ENCODE data around the gene GRB10.
A peak's percentile ranks its signal among the peaks of the same experiment; 100 is the strongest.

GRB10 gene

DNA sequence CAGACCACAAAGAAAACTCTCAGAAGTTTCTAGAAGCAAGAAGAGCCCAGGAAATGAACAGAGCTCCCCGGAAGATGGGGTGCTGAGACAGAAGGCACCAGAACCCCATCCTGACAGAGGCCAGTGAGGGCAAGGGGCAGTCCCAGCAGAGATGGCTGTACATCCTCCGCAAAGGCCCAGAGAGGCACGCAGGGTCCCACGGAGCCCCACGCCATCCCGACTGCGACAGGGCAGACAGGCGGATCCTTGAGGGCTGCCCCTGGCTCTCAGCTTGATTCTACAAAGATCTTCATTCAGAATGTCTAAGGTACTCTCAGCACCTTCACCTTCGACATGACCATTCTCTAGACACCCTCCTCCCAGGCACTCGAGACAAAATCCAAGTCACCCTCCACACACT lies 109.6 kb downstream of the GRB10 start:
- DNase-seq (ENCODE audit: low read depth in 2 of 2) = no peak

DNA sequence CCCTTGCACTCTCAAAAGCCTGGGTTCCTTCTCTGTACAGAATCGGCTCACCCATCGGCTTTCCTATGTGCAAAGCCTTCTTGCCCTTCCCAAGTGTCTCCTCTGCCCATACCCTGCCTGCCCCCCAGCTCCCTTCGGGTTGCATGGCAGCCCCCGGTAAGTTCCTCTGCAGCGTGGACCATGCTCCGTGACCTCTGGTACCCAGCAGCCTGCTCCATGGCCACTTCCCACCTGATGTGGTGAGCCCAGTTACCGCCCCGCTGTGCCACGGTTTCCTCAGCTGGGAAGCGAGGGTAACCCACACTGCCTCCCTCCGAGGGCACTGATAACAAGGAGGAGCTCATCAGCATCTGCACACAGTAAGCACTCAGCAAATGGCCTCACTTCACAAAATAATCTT lies 110.7 kb downstream of the GRB10 start:
- no peak for DNase-seq (ENCODE audit: low read depth in 2 of 2)

DNA sequence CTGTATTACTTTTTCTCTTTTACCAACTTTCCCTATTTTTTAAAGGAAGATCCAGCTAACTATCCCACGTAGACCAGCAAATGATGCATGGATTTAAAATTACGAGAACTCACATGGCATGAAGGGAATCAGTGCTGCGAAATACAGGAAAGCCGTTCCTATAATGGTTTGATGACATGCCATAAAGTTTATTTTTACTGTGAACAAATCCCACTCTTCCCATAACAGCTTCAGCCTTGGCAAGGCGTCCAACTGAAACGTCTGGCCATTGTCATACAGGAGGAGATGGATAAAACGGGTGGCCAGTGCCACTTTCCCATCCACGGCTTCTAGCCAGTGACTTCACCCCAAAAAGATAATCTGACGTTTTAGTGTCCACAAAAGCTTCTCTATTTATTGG lies 111.3 kb downstream of the GRB10 start:
- no peak for DNase-seq (ENCODE audit: low read depth in 2 of 2)

DNA sequence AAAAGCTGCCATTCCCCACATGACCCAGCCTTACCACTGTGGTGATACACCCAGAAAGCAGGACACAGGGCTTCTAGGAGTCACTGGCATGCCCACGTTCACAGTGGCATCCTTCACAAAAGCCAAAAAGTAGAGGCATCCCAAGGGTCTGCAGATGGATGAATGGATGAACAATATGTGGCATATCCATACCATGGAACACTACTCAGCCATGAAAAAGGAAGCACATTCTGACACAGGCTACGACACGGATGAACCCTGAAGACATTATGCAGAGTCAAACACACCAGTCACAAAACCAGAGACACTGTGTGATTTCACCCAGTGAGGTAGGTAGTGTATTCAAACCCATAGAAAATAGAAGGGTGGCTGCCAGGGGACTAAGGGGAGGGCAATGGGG lies 112.8 kb downstream of the GRB10 start:
- no peak for DNase-seq (ENCODE audit: low read depth in 2 of 2)

DNA sequence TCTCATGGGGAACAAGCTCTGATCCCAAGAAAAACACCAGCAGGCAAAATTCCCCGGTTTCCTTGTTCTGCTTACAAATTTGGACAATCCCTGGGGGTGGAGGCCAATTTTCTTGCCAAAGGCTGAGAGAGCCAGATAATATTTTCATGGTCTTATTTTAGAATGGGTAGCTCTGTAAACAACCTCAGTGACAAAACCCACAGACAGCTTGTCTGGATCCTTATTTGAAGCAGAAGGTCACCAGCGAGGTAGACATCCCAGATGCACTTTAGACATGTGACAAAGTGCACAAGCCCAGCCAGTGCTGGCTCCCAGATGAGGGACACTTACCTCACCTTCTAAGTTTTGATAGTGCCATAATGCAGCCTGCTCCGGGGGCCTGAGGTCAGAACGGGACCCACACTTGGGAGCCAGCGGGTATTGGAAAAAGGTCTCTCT lies 114.9 kb downstream of the GRB10 start:
- DNase-seq (ENCODE audit: low read depth in 2 of 2) = no peak

DNA sequence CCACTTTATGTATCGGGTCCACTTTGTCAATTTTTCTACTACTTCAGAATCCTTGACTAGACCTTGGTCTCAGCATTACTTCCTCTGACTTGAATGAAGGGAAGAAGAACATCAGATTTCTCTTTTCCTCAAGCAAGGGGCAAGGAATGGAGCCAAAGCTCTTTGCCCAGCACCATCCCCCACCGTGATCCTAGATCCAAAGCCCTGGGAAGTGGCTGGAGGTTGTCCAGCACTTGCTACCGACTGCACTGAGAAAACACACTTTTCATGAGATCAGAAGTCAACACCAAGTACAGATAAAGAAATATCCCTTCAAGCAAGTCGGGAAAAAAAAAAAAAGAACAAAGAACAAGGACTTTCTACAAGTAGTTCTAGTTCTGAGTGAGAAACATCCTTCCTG lies 115.4 kb downstream of the GRB10 start:
- no peak for DNase-seq (ENCODE audit: low read depth in 2 of 2)

DNA sequence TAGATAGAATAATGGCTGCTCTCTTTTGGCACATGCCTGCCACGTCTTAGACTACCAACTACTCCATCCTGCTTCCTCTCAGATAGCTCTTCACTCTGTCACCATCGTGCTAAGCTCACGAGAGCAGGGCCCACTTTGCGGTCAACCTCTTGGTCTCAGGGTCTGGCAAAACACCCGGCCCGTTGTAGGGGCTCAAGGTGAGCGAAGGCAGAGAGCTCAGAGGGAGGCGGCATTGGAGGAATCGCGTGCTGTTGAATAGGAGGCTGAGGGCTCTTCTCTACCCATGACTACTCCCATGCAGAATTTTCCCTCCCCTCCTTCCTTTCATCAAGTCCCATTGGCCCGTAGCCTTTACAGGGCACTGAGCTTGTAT lies 116.6 kb downstream of the GRB10 start:
- DNase-seq (ENCODE audit: low read depth in 2 of 2) = no peak

DNA sequence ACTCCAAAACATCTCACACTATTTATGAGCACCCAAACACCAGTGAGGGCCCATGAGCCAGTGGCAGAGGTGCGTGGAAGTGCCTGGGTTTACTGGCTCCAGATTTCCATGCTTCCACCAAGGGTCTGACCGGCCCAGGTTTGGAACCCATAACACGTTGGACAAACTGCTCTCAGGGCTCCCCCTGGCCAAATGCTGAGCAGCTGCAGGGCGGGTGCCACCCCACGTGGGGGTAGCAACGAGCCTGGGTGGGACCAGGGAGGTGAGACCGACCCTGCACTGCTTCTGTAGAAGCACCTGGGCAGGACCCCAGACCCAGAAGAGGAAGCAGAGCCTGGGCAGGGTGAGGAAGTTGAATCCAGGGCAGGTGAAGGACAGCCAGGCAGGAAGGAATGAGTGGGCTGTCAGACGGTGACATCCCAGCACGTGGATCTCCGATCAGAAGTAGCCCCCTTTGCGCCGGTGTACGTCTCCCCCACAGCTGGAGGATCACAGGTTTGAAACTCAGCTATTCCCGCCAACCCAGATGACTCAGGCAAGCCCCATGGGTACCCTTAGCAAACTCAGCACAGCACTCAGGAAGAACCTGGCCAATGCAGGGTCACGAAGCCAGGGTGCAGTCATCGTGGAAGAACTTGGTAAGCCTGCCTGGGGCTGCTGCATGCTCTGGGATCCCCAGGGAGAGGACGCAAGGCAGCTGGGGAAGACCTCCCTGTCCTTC lies 117.1 kb downstream of the GRB10 start:
- DNase-seq (ENCODE audit: low read depth in 2 of 2) = no peak

DNA sequence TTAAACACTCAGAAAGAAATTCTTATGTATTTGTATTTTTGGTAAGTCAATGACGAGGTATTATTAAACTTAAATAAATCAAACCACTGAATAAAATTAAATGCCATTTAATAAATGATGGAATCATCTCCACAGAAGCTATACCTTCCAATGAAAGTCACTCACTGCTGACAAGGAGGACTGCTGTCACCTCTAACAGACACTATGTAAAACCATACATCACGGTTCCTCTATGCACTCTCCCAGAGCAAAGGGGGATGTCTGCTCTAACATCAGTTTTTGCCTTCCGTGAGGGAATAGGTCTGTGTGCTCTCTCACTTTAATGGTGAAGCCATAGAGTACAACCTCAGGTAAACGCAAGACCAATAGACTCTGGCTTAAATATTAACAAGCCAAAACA lies 117.8 kb downstream of the GRB10 start:
- DNase-seq (ENCODE audit: low read depth in 2 of 2) = no peak

DNA sequence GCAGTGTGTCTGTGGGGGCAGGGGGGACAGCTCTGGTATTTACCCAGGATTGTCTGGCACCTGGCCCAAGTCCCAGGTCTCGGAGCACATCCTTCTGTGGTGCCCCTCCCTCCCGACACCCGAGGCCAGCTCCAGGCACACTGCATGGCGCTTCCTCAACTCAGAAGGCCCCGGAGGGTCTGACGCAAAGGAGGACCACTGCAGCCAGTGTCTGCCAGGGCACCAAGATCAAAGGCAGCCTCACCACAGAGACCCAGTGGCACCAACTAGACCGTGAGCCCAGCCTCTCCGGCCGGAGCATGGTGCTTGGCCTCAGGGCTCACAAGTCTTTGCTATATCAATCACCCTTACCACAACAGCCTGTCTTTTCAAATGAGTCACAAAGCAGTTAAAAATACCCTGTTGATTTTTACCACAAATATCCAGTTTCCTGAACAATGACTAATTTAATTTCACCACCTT lies 118.2 kb downstream of the GRB10 start:
- no peak for DNase-seq (ENCODE audit: low read depth in 2 of 2)

DNA sequence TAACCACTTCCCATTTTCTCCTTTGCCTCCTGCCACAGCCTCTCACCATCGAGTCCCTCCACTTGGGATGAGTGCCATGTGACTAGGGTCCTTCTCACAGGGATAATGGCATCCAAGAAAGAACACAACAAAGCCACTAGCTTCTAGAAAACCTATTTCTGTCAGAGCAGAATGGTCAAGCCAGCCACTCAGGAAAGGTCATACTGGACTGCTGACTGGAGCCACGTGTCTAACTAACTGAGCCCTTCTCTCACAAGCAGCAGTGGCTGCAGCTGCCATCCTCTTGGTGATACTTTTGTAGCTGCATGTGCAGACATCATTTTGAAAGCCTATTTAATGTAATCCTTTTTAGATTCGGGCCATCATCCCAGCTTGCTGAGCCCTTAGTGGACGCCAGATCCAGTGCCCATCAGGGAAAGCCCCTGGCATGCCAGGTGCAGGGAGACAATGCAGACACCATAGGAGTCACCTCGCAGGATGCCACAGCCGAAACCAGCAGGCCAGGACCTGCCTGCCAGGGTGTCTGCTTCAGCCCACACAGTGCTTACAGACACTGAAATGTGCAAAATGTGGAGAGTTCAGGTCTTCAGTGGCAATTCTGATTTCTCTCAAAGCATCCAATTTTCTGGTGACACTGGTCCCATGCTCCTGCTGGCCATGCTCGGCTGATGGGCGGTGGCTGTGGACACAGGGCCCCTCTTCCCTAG lies 119.1 kb downstream of the GRB10 start:
- DNase-seq (ENCODE audit: low read depth in 2 of 2) = no peak

DNA sequence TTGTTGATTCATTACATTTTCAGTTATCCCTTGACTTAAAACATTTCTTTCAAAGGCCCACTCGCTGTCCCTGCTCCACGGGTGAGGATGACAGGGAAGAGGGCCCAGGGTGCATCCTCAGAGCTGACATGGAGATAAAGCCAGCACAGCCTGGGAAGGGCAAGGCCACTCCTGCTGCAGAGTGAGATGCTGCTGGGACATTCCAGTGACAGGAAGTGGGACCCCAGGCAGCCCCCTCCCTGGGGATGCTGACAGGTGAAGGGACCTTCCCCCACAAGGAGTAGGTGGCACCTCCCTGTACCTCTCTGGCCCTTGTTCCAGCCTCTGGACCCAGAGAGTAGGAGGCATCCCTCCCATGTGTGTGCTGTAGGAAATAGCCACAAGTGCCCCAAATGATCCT lies 119.7 kb downstream of the GRB10 start:
- no peak for DNase-seq (ENCODE audit: low read depth in 2 of 2)

DNA sequence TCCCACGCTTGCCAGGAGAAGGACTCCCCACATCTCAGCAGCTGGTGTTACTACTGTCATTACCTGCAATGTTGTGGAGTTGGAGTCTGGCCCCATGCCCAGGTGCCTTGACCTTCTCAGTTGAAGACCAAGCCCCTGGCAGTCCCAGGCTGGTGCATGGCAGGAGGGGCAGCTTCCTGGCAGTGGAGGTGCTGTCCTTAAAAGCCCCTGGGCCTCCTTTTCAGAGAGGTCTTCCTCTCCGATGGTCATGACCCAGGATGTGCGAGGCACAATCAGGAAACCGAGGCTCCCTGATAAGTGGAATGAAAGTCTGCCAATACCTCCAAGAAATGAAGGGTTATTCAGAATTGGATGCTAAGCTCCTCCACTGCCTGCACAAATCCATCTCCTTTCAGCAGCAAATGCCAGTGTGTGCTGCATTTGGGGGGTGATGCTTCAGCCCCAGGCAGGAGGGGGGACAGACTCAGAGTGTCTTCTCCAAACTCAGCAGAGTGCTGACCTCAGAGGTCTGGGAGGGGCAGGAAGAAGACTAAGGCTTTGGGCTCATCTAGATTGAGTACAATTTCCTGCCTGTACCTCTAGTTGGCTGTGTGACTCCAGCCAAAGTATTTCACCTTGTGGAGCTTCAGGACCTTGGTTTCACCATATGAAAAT lies 120.5 kb downstream of the GRB10 start:
- DNase-seq (ENCODE audit: low read depth in 2 of 2) = no peak

DNA sequence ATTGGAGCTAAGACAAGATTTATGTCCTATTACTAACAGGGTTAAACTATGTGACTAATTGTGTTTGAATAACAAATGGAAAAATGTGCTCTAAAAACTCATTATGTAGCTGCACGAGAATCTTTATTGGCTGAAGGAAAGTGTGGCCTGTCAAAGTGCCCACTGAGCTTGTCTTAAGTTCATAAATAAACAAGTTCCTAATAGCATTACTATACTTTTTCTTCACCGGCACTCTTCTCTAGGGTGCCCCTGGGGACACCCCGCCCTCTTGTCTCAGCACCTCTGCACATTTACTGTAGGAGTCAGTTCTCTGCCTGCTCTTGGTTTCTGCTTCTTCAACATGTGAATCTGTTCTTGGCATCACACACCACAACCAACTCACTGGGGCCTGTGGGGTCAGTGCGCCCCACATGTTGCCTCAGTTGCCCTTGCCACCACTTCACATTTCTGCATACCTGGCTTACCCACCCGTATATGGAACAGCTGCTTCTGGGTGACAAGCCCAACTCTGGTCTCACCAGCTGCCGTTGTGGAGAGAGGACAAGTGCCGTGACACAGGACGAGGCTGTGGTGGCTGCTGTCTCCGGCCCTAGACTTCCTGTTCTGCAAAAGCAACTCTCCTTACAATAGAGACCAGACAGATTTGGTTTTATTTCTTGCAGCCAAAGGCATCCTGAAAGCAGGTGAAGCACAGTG lies 121.2 kb downstream of the GRB10 start:
- no peak for DNase-seq (ENCODE audit: low read depth in 2 of 2)

DNA sequence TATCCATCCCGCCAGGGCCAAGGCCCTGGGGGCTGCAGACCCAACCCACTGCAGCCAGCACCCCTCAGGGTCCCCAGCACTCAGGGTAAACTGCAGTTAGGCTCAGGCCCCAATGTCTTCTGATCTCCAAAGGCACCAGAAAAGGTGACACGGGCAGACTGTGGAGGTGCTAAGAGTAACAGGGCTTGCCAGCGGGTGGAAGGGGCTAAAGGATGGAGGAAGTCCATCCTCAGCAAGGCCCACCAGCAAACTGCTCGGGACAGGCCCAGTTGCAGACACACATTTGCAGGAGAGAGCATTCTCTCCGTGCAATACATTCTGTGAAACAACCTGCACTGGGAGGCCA lies 121.9 kb downstream of the GRB10 start:
- no peak for DNase-seq (ENCODE audit: low read depth in 2 of 2)

DNA sequence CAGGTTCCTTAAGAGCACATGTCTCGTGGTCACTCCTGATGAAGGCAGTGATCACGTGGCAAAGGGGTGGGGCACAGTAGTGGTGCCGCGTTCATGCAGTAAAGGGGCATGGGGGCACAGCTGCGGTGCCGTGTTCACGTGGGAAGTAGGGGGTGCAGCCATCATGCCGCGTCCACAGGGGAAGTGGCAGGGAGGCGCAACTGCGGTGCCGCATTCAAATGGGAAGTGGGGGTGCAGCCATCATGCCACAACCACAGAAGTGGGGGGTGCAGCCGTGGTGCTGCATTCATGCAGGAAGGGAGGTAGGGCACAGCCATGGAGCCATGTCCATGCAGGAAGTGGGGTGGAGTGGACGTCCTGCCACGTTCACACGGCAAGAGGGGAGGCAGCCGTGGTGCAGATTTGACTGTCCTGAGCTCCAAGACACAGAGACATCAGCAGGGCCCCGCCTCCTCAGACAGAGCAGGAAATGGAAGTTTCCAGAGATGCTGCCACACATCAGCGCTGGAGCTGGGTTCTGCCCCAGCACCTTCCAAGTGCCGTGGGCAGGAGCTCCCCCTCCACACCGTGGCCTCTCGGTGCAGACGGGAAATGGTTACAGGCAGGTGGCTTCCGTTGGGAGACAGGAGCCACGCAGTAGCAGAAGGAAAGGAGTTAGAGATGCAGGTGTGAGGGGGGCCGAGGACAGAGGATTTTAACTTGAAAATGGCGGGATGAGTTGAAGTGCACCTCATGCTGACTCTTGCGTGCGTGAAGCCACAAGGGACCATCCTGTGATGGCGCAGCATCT lies 122.5 kb downstream of the GRB10 start:
- peak; percentile 13 to 14 for DNase-seq (ENCODE audit: low read depth in 2 of 2)

DNA sequence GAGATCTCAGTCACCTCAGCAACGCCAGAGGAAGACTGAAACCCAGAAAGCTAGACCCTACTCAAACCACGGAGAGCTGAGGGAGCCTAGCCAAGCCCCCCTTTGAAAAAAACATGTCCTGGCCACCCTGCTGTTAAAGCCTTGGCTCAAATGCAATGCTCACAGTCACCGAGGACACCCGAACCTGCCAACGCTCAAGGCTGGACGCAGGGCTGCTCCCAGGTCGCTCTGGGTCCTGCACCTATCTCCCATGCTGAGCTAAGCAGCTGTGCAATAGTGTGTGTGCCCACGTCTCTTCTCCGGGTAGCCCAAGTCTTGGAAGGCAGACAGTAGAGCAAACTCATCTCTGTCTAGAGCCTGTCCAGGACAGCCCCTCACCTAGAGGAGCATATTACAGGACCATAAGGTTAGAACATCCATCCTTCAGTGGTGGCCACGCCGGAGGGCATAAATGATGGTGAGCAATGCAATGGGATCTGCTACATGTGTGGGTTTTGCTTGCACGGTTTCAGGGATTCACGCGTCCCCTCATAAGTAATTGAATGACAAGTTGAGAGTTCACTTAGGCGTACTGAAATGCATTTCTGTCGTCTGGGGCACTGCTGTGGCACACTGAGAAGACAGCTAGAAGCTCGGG lies 123.2 kb downstream of the GRB10 start:
- no peak for DNase-seq (ENCODE audit: low read depth in 2 of 2)

DNA sequence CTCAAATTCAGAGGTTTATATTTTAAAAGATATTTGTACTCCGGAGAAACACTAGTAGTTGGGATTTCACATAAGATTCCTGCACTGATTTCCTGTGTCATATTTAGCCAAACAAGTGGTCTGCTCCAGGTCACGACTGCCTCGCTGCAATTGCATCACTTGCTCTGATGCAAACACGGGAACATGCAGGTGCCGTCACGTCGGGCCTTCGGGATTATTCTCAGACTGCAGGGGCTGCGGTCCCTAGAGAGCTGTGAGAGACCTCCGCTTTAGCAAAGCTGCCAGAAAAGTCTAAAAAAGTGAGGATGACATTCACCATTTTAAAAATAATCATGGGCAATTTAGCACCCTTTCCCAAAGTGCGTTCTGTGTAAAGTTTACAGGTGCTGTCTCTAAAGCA lies 124.0 kb downstream of the GRB10 start:
- DNase-seq (ENCODE audit: low read depth in 2 of 2) = no peak

DNA sequence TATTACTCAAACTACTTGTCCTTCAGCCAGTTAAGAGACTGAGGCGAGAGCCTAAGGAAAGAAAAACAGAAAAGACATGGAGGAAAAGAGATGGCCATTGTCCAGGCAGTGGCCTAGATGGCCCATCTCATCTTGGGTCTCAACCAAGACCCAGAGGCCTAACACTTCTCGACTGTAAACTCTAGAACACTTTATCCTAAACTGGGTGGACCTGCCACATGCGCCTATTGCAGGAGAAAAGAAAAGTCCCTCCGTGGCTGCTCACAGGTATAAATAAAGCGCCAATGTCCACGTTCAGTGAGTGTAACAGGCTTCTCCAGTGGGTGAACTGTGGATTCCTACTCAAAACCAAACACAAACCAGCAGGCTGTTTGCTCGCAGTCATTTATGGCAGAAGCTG lies 124.8 kb downstream of the GRB10 start:
- no peak for DNase-seq (ENCODE audit: low read depth in 2 of 2)

DNA sequence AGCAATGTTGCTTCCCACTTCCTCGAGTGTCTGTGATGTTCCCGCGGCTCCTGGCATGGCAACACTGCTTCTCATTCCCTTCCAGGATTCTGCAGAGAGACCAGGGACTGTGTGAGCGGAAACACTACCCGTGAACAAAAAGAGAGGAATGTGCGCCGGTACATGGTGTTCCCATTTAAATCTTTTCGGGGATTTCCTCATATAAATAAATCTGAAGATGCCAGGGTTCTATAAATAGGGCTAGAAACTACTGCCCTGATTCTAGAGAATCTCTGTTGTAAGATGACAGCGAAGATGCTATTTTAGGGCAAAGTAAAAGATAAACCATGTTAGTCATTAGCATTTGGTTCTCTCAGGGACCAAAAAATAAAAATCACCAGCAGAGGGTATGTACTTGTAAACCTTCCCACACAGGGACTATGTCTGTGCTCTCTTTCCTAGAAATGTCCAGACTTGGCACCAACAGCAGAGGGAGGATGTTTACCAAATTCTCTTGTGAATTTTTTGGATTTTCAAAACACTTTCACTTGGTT lies 125.3 kb downstream of the GRB10 start:
- no peak for DNase-seq (ENCODE audit: low read depth in 2 of 2)
